ENCODE data around the gene NKIRAS1. TPM values are rescaled to one million over a fixed set of nuclear protein-coding genes. Genes with fewer than 3 reads are reported as not detected.

NKIRAS1 gene
- total and polyA plus RNA-seq, 2 experiments from 2014 or later, result 9.2 to 9.7 TPM

GRCh38 chr3:23873941-23874340, 42.8 kb downstream of the NKIRAS1 start:
- H3K36me3 ChIP-seq (ENCODE audit: insufficient read depth), result no peaks in the 10 kb centered on the region; the same call in 1 of the 2 replicates
- H3K4me2 ChIP-seq, result no peak overlapping the region
- H3F3A ChIP-seq (replicated peaks; ENCODE audit: low read depth), result no peaks in the 10 kb centered on the region
- no peaks in the 10 kb centered on the region for H3K27me3 ChIP-seq (ENCODE audit: insufficient read depth)
- no peak overlapping the region for H2AFZ ChIP-seq
- no peak for ATAC-seq
- H3K36me3 Mint-ChIP-seq (ENCODE audit: low read depth), result peaks cover 41% of the 10 kb centered on the region
- H3K9me2 ChIP-seq (ENCODE audit: insufficient read depth), result no peaks in the 10 kb centered on the region
- H3K27me3 Mint-ChIP-seq (ENCODE audit: insufficient read depth, low read depth, poor library complexity), result peaks cover 7% of the 10 kb centered on the region
- H3K79me2 ChIP-seq (replicated peaks; ENCODE audit: insufficient read depth), result peaks cover 82% of the 10 kb centered on the region
- no peak overlapping the region for H3K4me3 ChIP-seq
- no peak for DNase-seq (ENCODE audit: low spot score)
- peaks cover 7% of the 10 kb centered on the region; the same call in 1 of the 2 replicates for H3K4me1 ChIP-seq (ENCODE audit: insufficient read depth)
- TF ChIP-seq ETS1 (IDR thresholded peaks at IDR 0.05) (no peak), EZH2phosphoT487 (IDR thresholded peaks at IDR 0.05; ENCODE audit: unreplicated experiment) (no peak)
- peaks cover 23% of the 10 kb centered on the region for H3K4me1 Mint-ChIP-seq
- H3K27ac ChIP-seq (ENCODE audit: low read depth), result no peak overlapping the region
- H3K9me3 Mint-ChIP-seq, result peaks cover 20% of the 10 kb centered on the region
- H3K27ac Mint-ChIP-seq, result no peak overlapping the region
- H4K20me1 ChIP-seq (replicated peaks; ENCODE audit: insufficient read depth), result peaks cover 24% of the 10 kb centered on the region
- no peak overlapping the region for H3K4me3 Mint-ChIP-seq

DNA sequence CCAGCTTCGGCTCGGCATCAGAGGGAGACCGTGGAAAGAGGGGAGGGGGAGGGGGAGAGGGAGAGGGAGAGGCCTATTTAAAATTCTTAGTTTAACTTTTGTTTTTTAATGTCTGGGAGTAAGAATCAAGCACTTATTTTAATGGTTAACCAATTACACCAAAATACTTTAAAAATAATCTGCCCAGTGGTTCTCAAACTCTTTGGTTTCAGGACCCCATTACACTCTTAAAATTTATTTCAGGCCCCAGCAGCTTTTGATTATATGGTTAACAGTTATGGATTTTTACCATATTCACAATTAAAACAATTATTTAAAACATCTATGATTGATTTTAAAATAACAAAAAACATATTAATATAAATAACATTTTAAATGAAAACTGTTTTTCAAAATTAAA, 44.5 kb downstream of the NKIRAS1 start:
- Mint-ChIP-seq H3K4me3 (no peak overlapping the region), H3K27me3 (ENCODE audit: insufficient read depth, low read depth, poor library complexity) (peaks cover 7% of the 10 kb centered on the region), H3K9me3 (peaks cover 4% of the 10 kb centered on the region; the same call in 2 of the 3 replicates), H3K36me3 (ENCODE audit: low read depth) (peaks cover 25% of the 10 kb centered on the region), H3K27ac (no peak overlapping the region), H3K4me1 (peaks cover 28% of the 10 kb centered on the region)
- Histone ChIP-seq H3K9me2 (ENCODE audit: insufficient read depth) (no peaks in the 10 kb centered on the region), H3K4me3 (no peak overlapping the region), H3K27ac (ENCODE audit: low read depth) (no peak overlapping the region), H2AFZ (no peak overlapping the region), H3K79me2 (replicated peaks; ENCODE audit: insufficient read depth) (peaks cover 83% of the 10 kb centered on the region), H3K27me3 (ENCODE audit: insufficient read depth) (no peaks in the 10 kb centered on the region), H3K4me2 (no peak overlapping the region), H4K20me1 (replicated peaks; ENCODE audit: insufficient read depth) (peaks cover 30% of the 10 kb centered on the region), H3F3A (replicated peaks; ENCODE audit: low read depth) (no peaks in the 10 kb centered on the region), H3K36me3 (ENCODE audit: insufficient read depth) (no peaks in the 10 kb centered on the region), H3K4me1 (ENCODE audit: insufficient read depth) (peaks cover 7% of the 10 kb centered on the region; the same call in 1 of the 2 replicates)
- no peak for TF ChIP-seq CREB1 (CRISPR knock-in tag; IDR thresholded peaks at IDR 0.05; ENCODE audit: low read depth)
- TF ChIP-seq JUNB (IDR thresholded peaks at IDR 0.05; ENCODE audit: unreplicated experiment), result no peak
- TF ChIP-seq ZNF331 (CRISPR knock-in tag; IDR thresholded peaks at IDR 0.05; ENCODE audit: low read depth), result no peak
- TF ChIP-seq REST (IDR thresholded peaks at IDR 0.05; ENCODE audit: unreplicated experiment), result no peak
- TF ChIP-seq, protein P1, sequence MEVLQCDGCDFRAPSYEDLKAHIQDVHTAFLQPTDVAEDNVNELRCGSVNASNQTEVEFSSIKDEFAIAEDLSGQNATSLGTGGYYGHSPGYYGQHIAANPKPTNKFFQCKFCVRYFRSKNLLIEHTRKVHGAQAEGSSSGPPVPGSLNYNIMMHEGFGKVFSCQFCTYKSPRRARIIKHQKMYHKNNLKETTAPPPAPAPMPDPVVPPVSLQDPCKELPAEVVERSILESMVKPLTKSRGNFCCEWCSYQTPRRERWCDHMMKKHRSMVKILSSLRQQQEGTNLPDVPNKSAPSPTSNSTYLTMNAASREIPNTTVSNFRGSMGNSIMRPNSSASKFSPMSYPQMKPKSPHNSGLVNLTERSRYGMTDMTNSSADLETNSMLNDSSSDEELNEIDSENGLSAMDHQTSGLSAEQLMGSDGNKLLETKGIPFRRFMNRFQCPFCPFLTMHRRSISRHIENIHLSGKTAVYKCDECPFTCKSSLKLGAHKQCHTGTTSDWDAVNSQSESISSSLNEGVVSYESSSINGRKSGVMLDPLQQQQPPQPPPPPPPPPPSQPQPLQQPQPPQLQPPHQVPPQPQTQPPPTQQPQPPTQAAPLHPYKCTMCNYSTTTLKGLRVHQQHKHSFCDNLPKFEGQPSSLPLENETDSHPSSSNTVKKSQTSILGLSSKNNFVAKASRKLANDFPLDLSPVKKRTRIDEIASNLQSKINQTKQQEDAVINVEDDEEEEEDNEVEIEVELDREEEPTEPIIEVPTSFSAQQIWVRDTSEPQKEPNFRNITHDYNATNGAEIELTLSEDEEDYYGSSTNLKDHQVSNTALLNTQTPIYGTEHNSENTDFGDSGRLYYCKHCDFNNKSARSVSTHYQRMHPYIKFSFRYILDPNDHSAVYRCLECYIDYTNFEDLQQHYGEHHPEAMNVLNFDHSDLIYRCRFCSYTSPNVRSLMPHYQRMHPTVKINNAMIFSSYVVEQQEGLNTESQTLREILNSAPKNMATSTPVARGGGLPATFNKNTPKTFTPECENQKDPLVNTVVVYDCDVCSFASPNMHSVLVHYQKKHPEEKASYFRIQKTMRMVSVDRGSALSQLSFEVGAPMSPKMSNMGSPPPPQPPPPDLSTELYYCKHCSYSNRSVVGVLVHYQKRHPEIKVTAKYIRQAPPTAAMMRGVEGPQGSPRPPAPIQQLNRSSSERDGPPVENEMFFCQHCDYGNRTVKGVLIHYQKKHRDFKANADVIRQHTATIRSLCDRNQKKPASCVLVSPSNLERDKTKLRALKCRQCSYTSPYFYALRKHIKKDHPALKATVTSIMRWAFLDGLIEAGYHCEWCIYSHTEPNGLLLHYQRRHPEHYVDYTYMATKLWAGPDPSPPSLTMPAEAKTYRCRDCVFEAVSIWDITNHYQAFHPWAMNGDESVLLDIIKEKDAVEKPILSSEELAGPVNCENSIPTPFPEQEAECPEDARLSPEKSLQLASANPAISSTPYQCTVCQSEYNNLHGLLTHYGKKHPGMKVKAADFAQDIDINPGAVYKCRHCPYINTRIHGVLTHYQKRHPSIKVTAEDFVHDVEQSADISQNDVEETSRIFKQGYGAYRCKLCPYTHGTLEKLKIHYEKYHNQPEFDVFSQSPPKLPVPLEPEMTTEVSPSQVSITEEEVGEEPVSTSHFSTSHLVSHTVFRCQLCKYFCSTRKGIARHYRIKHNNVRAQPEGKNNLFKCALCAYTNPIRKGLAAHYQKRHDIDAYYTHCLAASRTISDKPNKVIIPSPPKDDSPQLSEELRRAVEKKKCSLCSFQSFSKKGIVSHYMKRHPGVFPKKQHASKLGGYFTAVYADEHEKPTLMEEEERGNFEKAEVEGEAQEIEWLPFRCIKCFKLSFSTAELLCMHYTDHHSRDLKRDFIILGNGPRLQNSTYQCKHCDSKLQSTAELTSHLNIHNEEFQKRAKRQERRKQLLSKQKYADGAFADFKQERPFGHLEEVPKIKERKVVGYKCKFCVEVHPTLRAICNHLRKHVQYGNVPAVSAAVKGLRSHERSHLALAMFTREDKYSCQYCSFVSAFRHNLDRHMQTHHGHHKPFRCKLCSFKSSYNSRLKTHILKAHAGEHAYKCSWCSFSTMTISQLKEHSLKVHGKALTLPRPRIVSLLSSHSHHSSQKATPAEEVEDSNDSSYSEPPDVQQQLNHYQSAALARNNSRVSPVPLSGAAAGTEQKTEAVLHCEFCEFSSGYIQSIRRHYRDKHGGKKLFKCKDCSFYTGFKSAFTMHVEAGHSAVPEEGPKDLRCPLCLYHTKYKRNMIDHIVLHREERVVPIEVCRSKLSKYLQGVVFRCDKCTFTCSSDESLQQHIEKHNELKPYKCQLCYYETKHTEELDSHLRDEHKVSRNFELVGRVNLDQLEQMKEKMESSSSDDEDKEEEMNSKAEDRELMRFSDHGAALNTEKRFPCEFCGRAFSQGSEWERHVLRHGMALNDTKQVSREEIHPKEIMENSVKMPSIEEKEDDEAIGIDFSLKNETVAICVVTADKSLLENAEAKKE (CRISPR knock-in tag; IDR thresholded peaks at IDR 0.05), result no peak
- DNase-seq (ENCODE audit: low spot score) (no peak), ATAC-seq (no peak)

Measured in GM23338 (cell line).